Measurements from ENCODE around the gene COQ9. TPM values are rescaled to one million over a fixed set of nuclear protein-coding genes. Genes with fewer than 3 reads are reported as not detected.

The COQ9 gene, protein sequence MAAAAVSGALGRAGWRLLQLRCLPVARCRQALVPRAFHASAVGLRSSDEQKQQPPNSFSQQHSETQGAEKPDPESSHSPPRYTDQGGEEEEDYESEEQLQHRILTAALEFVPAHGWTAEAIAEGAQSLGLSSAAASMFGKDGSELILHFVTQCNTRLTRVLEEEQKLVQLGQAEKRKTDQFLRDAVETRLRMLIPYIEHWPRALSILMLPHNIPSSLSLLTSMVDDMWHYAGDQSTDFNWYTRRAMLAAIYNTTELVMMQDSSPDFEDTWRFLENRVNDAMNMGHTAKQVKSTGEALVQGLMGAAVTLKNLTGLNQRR
- 43.5 and 48.9 TPM in 2 replicates for total RNA-seq

DNA sequence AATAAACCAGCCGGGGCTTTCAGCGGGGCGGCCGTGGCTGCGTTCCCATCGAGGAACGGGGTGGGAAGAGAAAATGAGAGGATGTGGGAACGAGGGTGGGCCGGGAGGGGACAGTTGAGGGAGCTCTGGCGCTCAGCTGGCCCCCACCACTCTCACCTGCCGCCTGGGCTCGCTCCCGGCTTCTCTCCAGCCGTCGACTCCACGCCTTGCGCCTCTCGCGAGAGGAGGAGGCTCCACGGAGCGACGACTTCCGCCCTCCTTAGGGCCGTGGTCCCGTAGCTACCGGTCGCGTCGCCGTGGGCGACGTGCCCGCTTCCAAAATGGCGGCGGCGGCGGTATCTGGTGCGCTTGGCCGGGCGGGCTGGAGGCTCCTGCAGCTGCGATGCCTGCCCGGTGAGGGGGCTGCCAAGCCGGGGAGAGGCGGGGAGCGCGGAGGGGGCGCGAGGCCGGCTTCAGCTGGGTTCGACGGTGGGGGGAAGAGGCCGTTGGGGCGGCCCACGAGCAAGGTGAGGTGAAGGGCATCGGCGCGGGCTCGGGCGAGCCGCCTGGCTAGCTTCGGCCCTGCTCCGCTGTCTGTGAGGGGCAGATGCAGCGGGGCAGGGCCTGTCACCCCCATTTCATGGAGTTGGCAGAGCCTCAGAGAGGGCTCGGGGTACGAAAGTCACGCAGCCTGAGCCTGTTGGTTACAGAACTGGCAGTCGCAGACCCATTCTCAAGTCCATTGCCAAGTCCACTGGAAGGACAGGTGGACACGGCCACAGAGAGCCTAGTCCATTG lies at the start of gene COQ9, which contains the start of gene CIAPIN1:
Gene COQ9 (plus strand): TSS at position 294 of the 777 bp plus-strand sequence. CDS start 27 bp downstream, at position 321.
Gene CIAPIN1 (minus strand): TSS at position 200 of the 777 bp plus-strand sequence. CDS start 6,457 bp downstream, outside the sequence.

DNA sequence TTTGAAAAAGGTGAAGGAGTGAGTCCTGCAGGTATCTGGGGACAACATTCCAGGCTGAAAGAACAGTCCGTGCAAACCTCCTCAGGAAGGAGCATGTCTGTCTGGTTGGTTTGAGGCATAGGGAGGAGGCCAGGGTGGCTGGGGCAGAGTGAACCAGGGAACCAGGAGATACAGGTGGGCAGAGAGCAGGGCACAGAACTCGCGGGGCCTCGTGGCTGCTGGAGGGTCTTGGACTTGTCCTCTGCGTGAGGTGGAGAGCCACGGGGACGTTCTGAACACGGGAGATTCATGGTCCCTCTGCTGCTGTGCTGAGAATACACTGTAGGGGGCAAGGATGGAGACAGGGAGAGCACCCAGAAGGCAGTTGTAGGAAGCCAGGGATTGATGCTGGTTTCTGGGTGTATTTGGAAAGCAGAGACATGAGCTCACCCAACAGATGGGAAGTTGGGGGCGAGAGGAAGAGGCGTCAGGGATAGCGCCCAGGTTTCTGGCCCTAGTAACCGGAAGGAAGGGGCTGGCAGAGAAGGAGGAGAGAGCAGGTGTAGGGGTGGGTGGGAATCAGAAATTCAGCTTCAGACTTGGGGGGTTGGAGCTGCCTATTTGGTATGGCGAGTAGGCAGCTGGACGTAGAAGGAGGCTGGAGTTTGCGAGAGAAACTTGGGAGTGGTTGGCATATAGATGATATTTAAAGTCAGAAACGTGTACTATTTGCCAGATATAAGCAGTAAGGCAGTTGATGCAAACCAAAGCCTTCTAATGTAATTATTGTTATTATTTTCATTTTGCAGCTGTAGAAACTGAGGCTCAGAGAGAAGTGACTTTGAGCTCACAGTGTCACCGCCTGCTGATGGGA lies 43.1 kb upstream of the COQ9 start, which contains the start of gene CCL17:
Gene CCL17 (plus strand): TSS at position 803 of the 853 bp plus-strand sequence. CDS start 9,166 bp downstream, outside the sequence.

DNA sequence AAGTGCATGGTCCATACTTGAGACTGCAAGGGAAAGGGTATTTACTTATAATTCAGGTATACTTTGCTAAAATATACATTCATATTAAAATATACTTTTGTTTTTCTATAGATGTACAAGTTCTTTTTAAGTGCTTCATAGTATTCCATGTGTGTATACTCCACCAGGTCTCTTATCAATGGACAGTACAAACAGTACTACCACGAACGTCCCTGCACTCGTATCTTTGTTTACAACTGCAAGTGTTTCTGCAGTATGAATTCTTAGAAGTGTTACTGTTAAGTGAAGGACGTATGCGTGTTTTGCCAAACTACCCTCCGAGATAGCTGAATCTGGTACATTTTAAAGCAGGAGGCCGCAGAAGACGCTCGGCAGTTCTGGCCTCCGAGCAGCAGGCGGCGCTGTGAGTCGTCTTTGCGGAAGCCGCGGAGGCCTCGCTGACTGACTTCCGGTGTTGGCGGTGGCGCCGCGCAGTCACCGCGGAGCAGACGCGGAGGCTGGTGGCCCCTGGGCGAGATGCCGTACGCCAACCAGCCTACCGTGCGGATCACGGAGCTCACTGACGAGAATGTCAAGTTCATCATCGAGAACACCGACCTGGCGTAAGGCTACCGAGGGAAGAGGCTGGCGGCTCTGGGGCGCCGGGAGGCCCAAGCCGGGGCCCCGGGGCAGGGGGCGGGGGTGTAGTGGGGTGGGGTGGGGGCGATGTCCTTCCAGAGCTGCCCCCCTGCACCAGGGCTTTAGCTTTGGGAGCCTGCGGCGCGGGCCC lies 15.1 kb downstream of the COQ9 start, which contains the start of gene POLR2C:
Gene POLR2C (plus strand): TSS at position 471 of the 769 bp plus-strand sequence. CDS start 46 bp downstream, at position 517.

DNA sequence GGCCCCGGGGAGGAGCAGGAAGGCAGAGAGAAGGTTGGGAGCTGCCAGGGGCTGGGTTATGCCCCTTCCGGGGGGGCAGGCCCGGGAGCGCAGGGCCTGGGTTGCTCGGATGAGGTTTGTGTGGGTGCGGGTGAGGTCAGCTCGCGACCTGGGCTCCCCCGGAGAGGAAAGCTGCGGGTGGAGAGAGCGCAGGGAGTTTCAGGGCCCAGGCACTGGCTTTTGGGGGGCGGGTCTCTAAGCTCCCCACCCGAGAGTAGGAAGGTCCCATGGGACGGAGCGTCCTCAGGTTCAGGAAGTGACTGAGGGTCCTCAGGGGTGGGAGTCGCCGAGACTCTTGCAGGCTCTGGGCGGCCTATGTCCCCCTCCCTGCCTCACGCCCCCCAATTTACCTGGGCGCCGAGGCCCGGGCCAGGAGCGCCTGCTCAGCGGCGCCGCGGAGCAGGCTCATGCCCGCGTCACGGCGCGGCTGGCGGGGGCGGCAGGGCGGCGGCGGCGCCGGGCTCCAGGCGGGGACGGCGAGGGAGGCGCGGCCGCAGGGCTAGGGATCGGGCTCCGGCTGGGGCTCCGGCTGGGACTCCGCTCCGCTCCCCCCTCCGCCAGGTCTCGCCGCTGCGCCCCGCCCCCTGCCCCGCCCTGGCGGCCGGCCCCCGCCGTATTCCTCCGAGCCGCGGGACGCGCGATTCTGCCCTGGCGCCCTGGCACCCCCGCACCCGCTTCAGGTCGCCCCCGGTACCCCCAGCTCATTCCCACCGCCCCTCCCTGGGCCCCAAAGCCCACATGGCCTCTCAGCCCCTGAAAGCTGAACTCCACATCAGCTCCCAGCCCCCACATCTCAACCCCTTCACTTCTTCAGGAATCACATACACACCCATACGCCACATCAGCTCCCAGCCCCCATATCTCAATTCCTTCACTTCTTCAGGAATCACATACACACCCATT lies 38.9 kb downstream of the COQ9 start, which contains the start of gene DOK4:
Gene DOK4 (minus strand): TSS at position 578 of the 942 bp plus-strand sequence. CDS start 6,986 bp downstream, outside the sequence.

Other genes with a start within 250 kb of the COQ9 start
- gene ARL2BP, start 202.2 kb upstream of the COQ9 start, total RNA-seq: 70.1 and 76.9 TPM in 2 replicates
- gene PLLP, start 162.8 kb upstream of the COQ9 start, total RNA-seq: not detected in 2 replicates
- not detected in 2 replicates for gene CCL22, start 88.7 kb upstream of the COQ9 start, total RNA-seq
- 0.33 and 0.58 TPM in 2 replicates for gene CX3CL1, start 75.0 kb upstream of the COQ9 start, total RNA-seq
- not detected in 2 replicates for gene CCL17, start 42.7 kb upstream of the COQ9 start, total RNA-seq
- 40.1 and 41.5 TPM in 2 replicates for gene CIAPIN1, start 94 bp upstream of the COQ9 start, total RNA-seq
- gene POLR2C, start 15.2 kb downstream of the COQ9 start, total RNA-seq: 126 and 146 TPM in 2 replicates
- gene DOK4, start 39.0 kb downstream of the COQ9 start, total RNA-seq: 22.3 and 35.9 TPM in 2 replicates
- gene CCDC102A, start 89.1 kb downstream of the COQ9 start, total RNA-seq: 15.1 and 31.8 TPM in 2 replicates
- gene ADGRG5, start 95.2 kb downstream of the COQ9 start, total RNA-seq: not detected in 2 replicates
- 2.8 and 6.0 TPM in 2 replicates for gene ADGRG1, start 181.2 kb downstream of the COQ9 start, total RNA-seq
- gene ADGRG3, start 220.8 kb downstream of the COQ9 start, total RNA-seq: not detected in 2 replicates
- not detected in 2 replicates for gene DRC7, start 247.3 kb downstream of the COQ9 start, total RNA-seq

Data from smooth muscle cell of trachea (primary cell).